Retina (tissue), 1 donor: Measurements from ENCODE around the gene FAHD2B.
"Not testable (repeated sequence)": the region's sequence is repeated elsewhere in the genome, so short reads cannot be mapped to it uniquely, and the experiment has no call there.

Experiments
- DNase-seq: peaks from one replicate; pipeline ENCODE4 v3.0.0-alpha.2; 2016

FAHD2B gene

GRCh38 chr2:97067279-97068004 lies 27.2 kb downstream of the FAHD2B start:
- DNase-seq, result no peak

GRCh38 chr2:97066030-97066429 lies 28.7 kb downstream of the FAHD2B start:
- DNase-seq, result not testable (repeated sequence)

GRCh38 chr2:97062020-97062419 lies 32.7 kb downstream of the FAHD2B start:
- DNase-seq, result not testable (repeated sequence)

- not testable (repeated sequence) for DNase-seq
These were observed 34.9 kb downstream of the FAHD2B start for GRCh38 chr2:97059782-97060181.

- DNase-seq, result not testable (repeated sequence)
These were observed 38.5 kb downstream of the FAHD2B start for GRCh38 chr2:97056150-97056549.

GRCh38 chr2:97050032-97050431 lies 44.6 kb downstream of the FAHD2B start:
- not testable (repeated sequence) for DNase-seq

- DNase-seq, result not testable (repeated sequence)
These were observed 46.2 kb downstream of the FAHD2B start for GRCh38 chr2:97048448-97048847.

- DNase-seq, result not testable (repeated sequence)
These were observed 48.0 kb downstream of the FAHD2B start for GRCh38 chr2:97046676-97047075.

GRCh38 chr2:97045895-97046499 lies 48.7 kb downstream of the FAHD2B start:
- not testable (repeated sequence) for DNase-seq
